DOHH2 (cell line): ENCODE results near the gene GAS6.

ENCODE experiments used
- H3F3A ChIP-seq: fragments of 200-600 bp; sonication (generic), shearing (Covaris generic); 2 replicates; pipeline ENCODE4 v1.6.0; 2016; ENCODE audit warnings: antibody characterized with exemption, mild to moderate bottlenecking; ENCODE audit not compliant: control insufficient read depth, insufficient read depth
- H3K27ac ChIP-seq: fragments of 200-600 bp; sonication (generic); 2 replicates; pipeline ENCODE4 v1.5.1; 2014; ENCODE audit warnings: low read depth, mild to moderate bottlenecking, low read length, moderate library complexity
- H3K27me3 ChIP-seq: fragments of 200-600 bp; sonication (generic); 2 replicates; pipeline ENCODE4 v1.6.1; 2014; ENCODE audit warnings: mild to moderate bottlenecking, low read length, mixed read lengths; ENCODE audit not compliant: control insufficient read depth
- H3K36me3 ChIP-seq: fragments of 200-600 bp; sonication (generic); 2 replicates; pipeline ENCODE4 v1.6.1; 2014; ENCODE audit warnings: mild to moderate bottlenecking, low read length, moderate library complexity, mixed read lengths; ENCODE audit not compliant: control insufficient read depth
- H3K4me1 ChIP-seq: fragments of 200-600 bp; sonication (generic); 2 replicates; pipeline ENCODE4 v1.6.1; 2014; ENCODE audit warnings: mild to moderate bottlenecking, low read length, mixed read lengths; ENCODE audit not compliant: control insufficient read depth
- H3K4me2 ChIP-seq: fragments of 200-600 bp; sonication (generic); 2 replicates; pipeline ENCODE4 v1.6.0; 2014; ENCODE audit warnings: mild to moderate bottlenecking, low read length, moderate library complexity
- H3K4me3 ChIP-seq: fragments of 200-600 bp; sonication (generic); 2 replicates; pipeline ENCODE4 v1.5.1; 2014; ENCODE audit warnings: mild to moderate bottlenecking, low read length, mixed read lengths
- H3K79me2 ChIP-seq: fragments of 200-600 bp; sonication (generic); 2 replicates; pipeline ENCODE4 v1.6.1; 2014; ENCODE audit warnings: mild to moderate bottlenecking, low read length, mixed read lengths; ENCODE audit not compliant: control insufficient read depth
- H3K9me2 ChIP-seq: fragments of 200-600 bp; sonication (generic); replicated peaks from 2 replicates; pipeline ENCODE4 v1.6.1; 2014; ENCODE audit warnings: mild to moderate bottlenecking, low read length, mixed read lengths; ENCODE audit not compliant: control insufficient read depth
- H3K9me3 ChIP-seq: fragments of 200-600 bp; sonication (generic); 2 replicates; pipeline ENCODE4 v1.6.1; 2014; ENCODE audit warnings: antibody characterized with exemption, low read length, mixed read lengths; ENCODE audit not compliant: control insufficient read depth, insufficient read depth
- H4K20me1 ChIP-seq: fragments of 200-600 bp; sonication (generic); 2 replicates; pipeline ENCODE4 v1.6.0; 2014; ENCODE audit warnings: low read depth, mild to moderate bottlenecking, antibody characterized with exemption, low read length, moderate library complexity; ENCODE audit not compliant: control insufficient read depth, insufficient read depth
- EZH2phosphoT487 ChIP-seq: fragments of 200-600 bp; sonication (generic); IDR thresholded peaks from 2 replicates; pipeline ENCODE4 v1.6.1; 2017; ENCODE audit warnings: borderline replicate concordance, mild to moderate bottlenecking, antibody characterized with exemption, low read length, moderate library complexity, mixed read lengths
- TF ChIP-seq, protein P1 (sequence below): fragments of 200-600 bp; sonication (generic); IDR thresholded peaks from one replicate; pipeline ENCODE4 v1.5.1; 2014; ENCODE audit warnings: antibody characterized with exemption, mild to moderate bottlenecking, low read depth, low read length; ENCODE audit not compliant: poor library complexity, severe bottlenecking

Gene GAS6

DNA sequence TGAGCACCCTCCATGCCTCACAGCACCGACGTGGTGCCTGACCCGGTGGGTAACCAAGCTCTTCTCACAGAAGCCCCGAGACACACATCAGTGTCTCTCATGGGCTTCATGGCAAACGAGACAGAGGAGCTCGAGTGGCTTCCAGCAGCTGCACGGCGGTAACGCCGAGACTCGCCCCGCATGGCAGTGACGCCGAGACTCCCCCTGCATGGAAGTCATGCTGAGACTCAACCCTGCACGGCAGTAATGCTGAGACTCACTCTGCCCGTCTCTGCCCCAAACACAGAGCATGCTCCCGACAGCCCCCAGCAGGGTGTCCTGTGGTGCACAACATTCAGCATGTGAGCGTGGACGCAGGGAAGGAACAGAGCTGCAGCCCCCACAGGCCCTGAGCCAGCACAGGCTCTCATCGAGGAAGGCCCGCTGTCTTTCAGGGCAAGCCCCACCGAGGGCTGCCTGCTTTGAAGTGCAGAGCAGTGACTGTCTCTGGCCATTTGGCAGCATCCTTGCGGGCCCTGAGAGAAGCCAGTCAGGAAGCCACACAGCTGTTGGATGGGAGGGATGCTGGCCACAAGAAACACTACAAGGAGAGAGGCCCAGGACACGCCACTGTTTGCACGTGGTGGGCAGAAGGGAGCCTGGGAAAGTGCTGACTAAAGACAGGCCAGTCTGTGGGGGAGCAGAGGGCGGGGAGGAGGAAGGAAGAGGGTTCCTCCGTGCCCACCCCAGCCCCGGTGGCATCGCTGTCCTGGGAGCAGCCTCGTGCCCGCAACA, 9.5 kb downstream of the GAS6 start:
- H3K79me2 ChIP-seq: no peaks in the 10 kb centered on the region
- H3K4me3 ChIP-seq: no peak overlapping the region
- no peaks in the 10 kb centered on the region for H3K4me1 ChIP-seq
- no peak overlapping the region for H3K4me2 ChIP-seq
- H3K27me3 ChIP-seq: no peaks in the 10 kb centered on the region; the same call in 1 of the 2 replicates
- peaks cover 13% of the 10 kb centered on the region for H3K9me3 ChIP-seq
- no peak overlapping the region for H3K27ac ChIP-seq
- H3F3A ChIP-seq: peaks cover 10% of the 10 kb centered on the region; the same call in 1 of the 2 replicates
- H3K36me3 ChIP-seq: no peaks in the 10 kb centered on the region
- no peaks in the 10 kb centered on the region for H3K9me2 ChIP-seq
- TF ChIP-seq, protein P1, sequence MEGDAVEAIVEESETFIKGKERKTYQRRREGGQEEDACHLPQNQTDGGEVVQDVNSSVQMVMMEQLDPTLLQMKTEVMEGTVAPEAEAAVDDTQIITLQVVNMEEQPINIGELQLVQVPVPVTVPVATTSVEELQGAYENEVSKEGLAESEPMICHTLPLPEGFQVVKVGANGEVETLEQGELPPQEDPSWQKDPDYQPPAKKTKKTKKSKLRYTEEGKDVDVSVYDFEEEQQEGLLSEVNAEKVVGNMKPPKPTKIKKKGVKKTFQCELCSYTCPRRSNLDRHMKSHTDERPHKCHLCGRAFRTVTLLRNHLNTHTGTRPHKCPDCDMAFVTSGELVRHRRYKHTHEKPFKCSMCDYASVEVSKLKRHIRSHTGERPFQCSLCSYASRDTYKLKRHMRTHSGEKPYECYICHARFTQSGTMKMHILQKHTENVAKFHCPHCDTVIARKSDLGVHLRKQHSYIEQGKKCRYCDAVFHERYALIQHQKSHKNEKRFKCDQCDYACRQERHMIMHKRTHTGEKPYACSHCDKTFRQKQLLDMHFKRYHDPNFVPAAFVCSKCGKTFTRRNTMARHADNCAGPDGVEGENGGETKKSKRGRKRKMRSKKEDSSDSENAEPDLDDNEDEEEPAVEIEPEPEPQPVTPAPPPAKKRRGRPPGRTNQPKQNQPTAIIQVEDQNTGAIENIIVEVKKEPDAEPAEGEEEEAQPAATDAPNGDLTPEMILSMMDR: no peak
- no peak for TF ChIP-seq EZH2phosphoT487
- H4K20me1 ChIP-seq: no peaks in the 10 kb centered on the region

DNA sequence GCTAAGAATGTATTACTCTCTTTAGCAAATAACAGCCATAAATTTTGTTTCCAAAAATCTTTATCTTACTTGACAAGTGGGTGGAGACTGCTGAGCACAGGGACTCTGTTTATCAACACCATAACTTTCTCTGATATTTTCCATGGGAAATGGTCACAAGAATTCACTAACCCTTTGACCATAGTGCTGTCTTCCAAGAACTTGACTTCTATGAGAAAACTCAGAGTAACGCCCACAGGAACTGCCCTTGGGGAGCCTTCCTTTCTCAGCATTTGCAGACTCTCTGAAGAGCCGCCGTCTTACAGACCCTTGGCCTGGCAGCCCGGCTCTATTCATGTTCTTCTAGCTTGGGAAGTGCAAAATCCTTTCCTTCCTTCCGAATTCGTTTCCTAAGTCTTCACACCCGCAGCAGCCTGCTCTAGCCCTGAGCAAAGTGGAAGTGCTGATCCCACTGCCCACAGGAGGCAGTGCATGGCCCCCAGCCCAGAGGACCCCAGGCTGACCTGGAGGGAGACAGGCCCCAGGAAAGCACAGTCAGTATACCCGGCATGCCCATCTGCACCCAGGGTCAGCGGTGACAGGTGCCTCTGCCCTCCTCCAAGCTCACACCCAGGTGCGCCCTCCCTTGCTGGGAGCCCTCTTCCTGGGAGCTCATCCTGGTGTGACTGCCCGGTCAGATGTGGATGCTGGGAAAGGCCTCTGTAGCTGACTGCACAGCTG, 10.2 kb downstream of the GAS6 start:
- no peak overlapping the region for H3K27ac ChIP-seq
- peaks cover 4% of the 10 kb centered on the region; the same call in 1 of the 2 replicates for H3F3A ChIP-seq
- H3K9me3 ChIP-seq: peaks cover 6% of the 10 kb centered on the region; the same call in 1 of the 2 replicates
- TF ChIP-seq, protein P1: no peak
- TF ChIP-seq EZH2phosphoT487: no peak
- H3K4me3 ChIP-seq: no peak overlapping the region
- no peaks in the 10 kb centered on the region for H3K36me3 ChIP-seq
- H3K79me2 ChIP-seq: no peaks in the 10 kb centered on the region
- no peaks in the 10 kb centered on the region for H4K20me1 ChIP-seq
- no peaks in the 10 kb centered on the region for H3K9me2 ChIP-seq
- H3K4me2 ChIP-seq: no peak overlapping the region
- H3K27me3 ChIP-seq: no peaks in the 10 kb centered on the region; the same call in 1 of the 2 replicates
- H3K4me1 ChIP-seq: no peaks in the 10 kb centered on the region

DNA sequence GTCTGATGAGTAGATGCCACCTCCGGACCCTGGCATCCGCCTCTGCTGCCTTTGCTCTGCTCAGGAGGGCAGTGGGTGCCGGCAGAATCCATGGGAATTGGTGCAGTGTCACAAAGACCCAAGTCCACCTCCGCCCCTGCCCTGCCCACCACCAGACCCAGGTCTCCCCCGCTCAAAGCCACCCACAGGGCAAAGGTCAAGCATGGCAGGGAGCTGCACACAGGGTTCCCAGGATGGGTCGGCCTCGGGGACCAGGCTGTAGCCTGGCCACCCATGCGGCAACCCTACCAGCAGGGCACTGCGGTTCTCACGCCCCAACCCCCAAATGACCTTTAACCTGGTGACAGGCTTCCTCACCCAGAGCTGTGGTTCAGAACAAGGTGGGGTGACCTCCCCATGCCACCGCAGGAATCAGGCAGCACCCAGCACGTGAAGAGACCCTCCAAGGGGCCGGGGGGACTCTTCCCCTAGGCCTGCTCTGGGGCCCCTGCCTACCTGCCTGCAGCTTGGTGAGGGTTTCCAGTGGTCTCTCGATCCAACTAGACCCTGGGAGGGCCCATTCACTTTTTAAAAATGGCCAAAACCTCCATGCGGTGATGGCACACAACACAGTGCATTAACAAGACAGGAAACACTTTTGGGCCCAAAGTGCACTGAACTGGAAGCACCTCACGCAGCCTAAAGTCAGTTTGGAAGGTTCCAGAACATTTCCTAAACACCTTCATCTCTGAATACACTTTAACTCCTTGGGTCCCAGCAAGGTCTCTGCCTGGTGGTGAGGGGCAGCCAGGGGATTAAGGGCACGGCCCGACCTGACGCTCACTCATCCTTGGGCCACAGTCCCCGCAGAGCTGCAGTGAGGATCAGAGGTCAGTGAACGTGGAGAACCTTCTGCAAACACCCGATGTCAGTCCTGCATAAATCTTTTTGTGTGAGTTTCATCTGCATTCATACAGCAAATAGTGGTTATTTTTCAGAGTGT, 11.0 kb downstream of the GAS6 start:
- Histone ChIP-seq H3K4me1 (no peaks in the 10 kb centered on the region), H3K27ac (no peak overlapping the region), H3K4me2 (no peak overlapping the region), H3K79me2 (no peaks in the 10 kb centered on the region), H3F3A (no peaks in the 10 kb centered on the region), H3K9me2 (no peaks in the 10 kb centered on the region), H3K27me3 (no peaks in the 10 kb centered on the region; the same call in 1 of the 2 replicates), H3K4me3 (no peak overlapping the region), H4K20me1 (no peaks in the 10 kb centered on the region), H3K36me3 (no peaks in the 10 kb centered on the region), H3K9me3 (no peaks in the 10 kb centered on the region)
- no peak for TF ChIP-seq EZH2phosphoT487
- TF ChIP-seq, protein P1: no peak
